Measurements from ENCODE around the gene MYL5.
"Not testable (repeated sequence)": the region's sequence is repeated elsewhere in the genome, so short reads cannot be mapped to it uniquely, and the experiment has no call there.

MYL5 gene

DNA sequence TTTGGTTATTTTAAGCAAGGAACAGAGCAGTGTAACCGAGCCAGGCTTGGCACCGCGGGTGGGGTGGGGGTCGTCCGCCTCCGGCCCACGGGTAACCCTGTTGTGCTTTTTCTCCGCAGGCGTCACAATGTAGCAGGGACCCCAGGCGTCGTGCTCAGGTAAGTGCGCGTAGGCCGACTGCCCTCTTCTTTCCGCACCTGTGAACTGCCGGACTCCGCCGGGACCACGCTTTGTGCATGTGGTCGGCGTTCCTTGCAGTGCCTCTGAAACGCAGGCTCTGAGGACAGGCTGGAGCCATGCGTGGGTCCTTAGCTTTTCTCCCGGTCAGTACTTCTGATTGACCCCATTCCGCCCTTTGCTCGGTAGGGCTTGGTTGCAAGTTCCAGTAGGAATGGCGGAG is 56.2 kb downstream of the MYL5 start:
- DNase-seq: no peak

DNA sequence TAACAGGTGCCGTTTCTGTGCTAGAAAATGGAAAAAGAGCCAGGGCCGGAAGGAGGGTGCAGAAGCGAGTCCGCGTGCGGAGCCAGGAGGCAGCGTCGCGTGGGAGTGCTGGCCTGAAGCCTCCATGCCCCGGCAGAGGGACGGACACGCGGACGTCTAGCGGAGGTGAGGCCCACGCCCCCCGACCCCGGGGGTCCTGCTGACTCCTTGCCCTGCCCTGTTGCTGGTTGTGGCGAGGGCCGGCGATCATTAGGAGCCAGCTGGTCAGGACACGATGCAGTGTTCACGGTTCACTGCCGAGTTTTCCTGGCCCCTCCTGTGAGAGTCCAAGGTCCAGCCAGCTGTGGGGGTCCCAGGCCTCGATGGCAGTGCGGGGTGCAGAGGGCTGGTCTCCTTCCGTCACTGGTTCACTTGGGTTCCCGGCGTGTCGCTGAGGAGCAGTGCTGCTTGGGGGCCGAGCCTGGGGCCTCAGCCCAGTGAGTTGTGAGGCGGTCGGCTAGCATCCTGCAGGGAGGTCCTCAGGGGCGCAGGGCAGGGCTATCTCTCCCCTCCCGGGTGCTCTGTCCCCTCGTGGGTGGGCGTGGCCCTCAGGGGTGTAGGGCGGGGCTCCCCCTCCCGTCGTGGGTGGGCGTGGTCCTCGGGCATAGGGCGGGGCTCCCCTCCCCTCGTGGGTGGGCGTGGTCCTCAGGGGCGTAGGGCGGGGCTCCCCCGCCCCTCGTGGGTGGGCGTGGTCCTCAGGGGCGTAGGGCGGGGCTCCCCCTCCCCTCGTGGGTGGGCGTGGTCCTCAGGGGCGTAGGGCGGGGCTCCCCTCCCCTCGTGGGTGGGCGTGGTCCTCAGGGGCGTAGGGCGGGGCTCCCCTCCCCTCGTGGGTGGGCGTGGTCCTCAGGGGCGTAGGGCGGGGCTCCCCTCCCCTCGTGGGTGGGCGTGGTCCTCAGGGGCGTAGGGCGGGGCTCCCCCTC is 56.9 kb downstream of the MYL5 start:
- DNase-seq: not testable (repeated sequence)
